Esophagus squamous epithelium (tissue), 5 donors: ENCODE measurements around the gene CPT1A. TPM values are rescaled to one million over a fixed set of nuclear protein-coding genes. Genes with fewer than 3 reads are reported as not detected.

Experiments
- DNase-seq: peaks from one replicate; lab custom pipeline; 2025; lab: John Stamatoyannopoulos, UW
- H3K27ac ChIP-seq, 4 donors: fragments of 200-600 bp; sonication (generic); one replicate each; pipeline ENCODE4 v1.5.1; 2016 to 2019; ENCODE audit warnings: mild to moderate bottlenecking in 1 of 4
- H3K27me3 ChIP-seq, 4 donors: fragments of 200-600 bp; sonication (generic); 1 replicate in 3 of 4; 2 replicates in 1 of 4; pipeline versions ENCODE4 v1.5.1 to v1.6.0; 2017 to 2021; ENCODE audit warnings: antibody characterized with exemption in 1 of 4
- H3K36me3 ChIP-seq, 3 donors: fragments of 200-600 bp; sonication (generic); one replicate each; pipeline ENCODE4 v1.5.1; 2016 to 2019
- H3K4me1 ChIP-seq, 3 donors: fragments of 200-600 bp; sonication (generic); one replicate each; pipeline ENCODE4 v1.5.1; 2017 to 2019
- H3K4me3 ChIP-seq, 4 donors: fragments of 200-600 bp; sonication (generic); 1 replicate in 3 of 4; 2 replicates in 1 of 4; pipeline ENCODE4 v1.5.1; 2016 to 2019; ENCODE audit warnings: mild to moderate bottlenecking in 2 of 4, moderate library complexity in 1 of 4
- H3K9me3 ChIP-seq, 3 donors: fragments of 200-600 bp; sonication (generic); one replicate each; pipeline ENCODE4 v1.5.1; 2016 to 2019
- POLR2A ChIP-seq, 4 donors: fragments of 450-650 bp; IDR thresholded peaks; one replicate each; pipeline ENCODE4 v1.6.1; 2017; ENCODE audit warnings: antibody characterized with exemption in 4 of 4, mild to moderate bottlenecking in 4 of 4, moderate library complexity in 3 of 4
- WGBS, 2 donors: methylation state at CpG; one replicate each; pipeline ENCODE4 v1.1.5; 2018; 5-methylcytosine and 5-hydroxymethylcytosine counted together
- intact Hi-C: fragments of 100-400 bp; cut with DNase I; formaldehyde crosslinking; loops from one replicate; pipeline ENCODE4 v1.15.0; 2022
- total RNA-seq, 4 donors: library from RNA; depleted of rRNA; stranded (reverse); fragments of >200 nt; gene quantifications; one replicate each; pipeline ENCODE4 v1.1.0, GENCODE V29; 2016
- TF ChIP-seq, protein P1 (sequence below), 6 experiments: fragments of 450-650 bp in 4 of 6; fragments of 200-600 bp in 2 of 6; sonication (generic) in 2 of 6; IDR thresholded peaks; one replicate each; pipeline ENCODE4 v1.5.1; 2016 to 2019; ENCODE audit warnings: antibody characterized with exemption in 6 of 6, mild to moderate bottlenecking in 4 of 6, moderate library complexity in 4 of 6
- donor health status: DM: yes; HTN: yes; CAD: no.

The CPT1A gene
- total RNA-seq, 4 donors from 2014 or later = 14.7 to 56.1 (median 27.6) TPM

DNA sequence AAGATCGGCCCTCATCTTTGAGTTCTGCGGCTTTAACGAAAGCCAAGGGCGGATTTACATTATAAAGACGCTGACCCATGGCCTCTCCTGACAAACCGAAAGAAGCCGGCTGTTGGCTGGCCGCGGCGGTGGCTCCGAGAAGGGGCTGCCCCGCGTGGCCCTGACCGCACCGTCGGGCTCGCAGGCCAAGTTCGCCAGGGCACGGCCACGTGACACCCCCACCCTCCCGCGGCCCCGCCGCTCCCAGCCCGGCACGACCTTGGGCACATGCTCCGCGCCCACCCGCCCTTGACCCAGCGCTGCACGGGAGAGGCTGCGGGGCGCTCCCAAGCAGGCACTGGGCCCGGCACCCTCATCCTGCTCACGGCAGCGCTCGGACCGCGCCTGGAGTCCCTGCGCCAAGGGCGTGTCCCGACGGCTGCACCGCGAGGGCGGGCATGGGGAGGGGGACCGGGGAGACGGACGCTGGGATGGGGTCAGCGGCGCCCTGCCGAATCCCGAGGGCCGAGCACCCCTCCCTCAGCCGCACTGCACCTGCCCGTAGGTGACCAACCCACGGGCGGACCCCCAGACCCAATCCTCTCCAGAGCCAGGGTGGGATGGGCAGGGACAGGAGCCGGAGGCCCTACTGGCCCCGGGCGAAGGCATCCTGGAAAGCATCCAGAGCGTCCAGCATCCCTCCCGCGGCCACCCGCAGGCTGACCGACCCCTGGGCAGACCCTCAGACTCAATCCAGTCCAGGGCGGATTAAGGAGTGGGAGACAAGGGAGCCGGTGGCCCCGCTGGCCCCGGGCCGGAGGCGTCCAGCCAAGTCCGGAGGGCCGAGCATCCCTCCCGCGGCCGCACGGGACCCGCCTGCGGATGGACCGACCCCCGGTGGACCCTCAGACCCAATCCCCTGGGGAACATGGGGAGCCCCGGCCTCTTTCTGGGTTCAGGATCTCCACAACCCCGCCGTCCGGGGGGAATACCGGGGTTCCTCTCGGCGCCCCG, 759 bp downstream of the CPT1A start:
- peak overlapping the region; percentile 89 to 99 (median 96) for H3K27ac ChIP-seq
- H3K36me3 ChIP-seq = peaks cover 0 to 4% (median 0%) of the 10 kb centered on the region in 3 donors
- WGBS, 2 donors = 1 to 18% methylated on average over 4 to 20 of the region's 90 CpGs
- H3K4me1 ChIP-seq = peaks cover 33 to 94% (median 48%) of the 10 kb centered on the region in 3 donors
- TF ChIP-seq, protein P1, sequence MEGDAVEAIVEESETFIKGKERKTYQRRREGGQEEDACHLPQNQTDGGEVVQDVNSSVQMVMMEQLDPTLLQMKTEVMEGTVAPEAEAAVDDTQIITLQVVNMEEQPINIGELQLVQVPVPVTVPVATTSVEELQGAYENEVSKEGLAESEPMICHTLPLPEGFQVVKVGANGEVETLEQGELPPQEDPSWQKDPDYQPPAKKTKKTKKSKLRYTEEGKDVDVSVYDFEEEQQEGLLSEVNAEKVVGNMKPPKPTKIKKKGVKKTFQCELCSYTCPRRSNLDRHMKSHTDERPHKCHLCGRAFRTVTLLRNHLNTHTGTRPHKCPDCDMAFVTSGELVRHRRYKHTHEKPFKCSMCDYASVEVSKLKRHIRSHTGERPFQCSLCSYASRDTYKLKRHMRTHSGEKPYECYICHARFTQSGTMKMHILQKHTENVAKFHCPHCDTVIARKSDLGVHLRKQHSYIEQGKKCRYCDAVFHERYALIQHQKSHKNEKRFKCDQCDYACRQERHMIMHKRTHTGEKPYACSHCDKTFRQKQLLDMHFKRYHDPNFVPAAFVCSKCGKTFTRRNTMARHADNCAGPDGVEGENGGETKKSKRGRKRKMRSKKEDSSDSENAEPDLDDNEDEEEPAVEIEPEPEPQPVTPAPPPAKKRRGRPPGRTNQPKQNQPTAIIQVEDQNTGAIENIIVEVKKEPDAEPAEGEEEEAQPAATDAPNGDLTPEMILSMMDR (IDR thresholded peaks at IDR 0.05) = no peak
- peak in 1 of 4 donors; percentile 7 for TF ChIP-seq POLR2A (IDR thresholded peaks at IDR 0.05)
- intact Hi-C loops = no loop called here
- H3K4me3 ChIP-seq = peak overlapping the region; percentile 47 to 98 (median 90)
- H3K9me3 ChIP-seq = no peaks in the 10 kb centered on the region
- no peak for DNase-seq
- H3K27me3 ChIP-seq = no peaks in the 10 kb centered on the region

DNA sequence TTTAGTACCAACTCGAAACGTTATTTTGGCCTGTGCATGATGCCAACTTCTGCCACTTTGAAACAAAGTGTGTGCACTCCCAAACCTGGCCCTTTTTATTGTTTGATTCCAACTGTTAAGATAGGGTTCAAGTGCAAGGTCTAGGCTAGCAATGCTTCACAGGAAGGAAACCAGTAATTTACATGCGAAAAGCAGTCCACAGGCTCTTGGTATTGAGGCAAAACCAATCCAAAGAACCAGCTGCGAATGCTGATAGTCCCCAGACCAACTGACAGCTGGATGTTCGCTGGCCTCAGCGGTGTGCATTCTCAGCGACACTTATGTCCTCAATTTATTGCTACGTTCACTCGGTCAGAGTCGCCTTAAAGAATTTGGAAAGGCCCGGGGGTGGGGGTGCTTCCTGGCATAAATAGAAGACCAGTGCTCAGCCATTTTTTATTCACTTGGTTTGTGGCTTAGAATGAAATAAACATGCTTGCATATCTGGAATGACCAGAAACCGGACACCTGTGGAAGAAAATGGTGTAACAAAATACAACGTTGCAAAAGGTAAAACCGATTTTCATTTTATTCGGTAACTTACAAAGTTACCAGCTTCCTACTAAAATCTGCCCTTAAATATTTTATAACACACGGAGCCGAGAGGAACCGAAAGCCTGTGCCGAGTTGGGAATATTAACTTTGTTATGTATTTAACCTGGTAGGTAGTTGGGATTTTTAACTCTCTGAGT, 1.6 kb downstream of the CPT1A start:
- H3K36me3 ChIP-seq = peaks cover 0 to 4% (median 0%) of the 10 kb centered on the region in 3 donors
- no peaks in the 10 kb centered on the region for H3K27me3 ChIP-seq
- H3K4me1 ChIP-seq = peaks cover 33 to 97% (median 57%) of the 10 kb centered on the region in 3 donors
- intact Hi-C loops = no loop called here
- H3K4me3 ChIP-seq = peak overlapping the region; percentile 47 to 98 (median 90)
- H3K9me3 ChIP-seq = no peaks in the 10 kb centered on the region
- no peak for DNase-seq
- 3 to 8% methylated on average over 17 to 19 of the region's 19 CpGs for WGBS, 2 donors
- TF ChIP-seq POLR2A (IDR thresholded peaks at IDR 0.05) = no peak
- TF ChIP-seq, protein P1 (IDR thresholded peaks at IDR 0.05) = no peak
- H3K27ac ChIP-seq = peak overlapping the region; percentile 89 to 99 (median 96)

DNA sequence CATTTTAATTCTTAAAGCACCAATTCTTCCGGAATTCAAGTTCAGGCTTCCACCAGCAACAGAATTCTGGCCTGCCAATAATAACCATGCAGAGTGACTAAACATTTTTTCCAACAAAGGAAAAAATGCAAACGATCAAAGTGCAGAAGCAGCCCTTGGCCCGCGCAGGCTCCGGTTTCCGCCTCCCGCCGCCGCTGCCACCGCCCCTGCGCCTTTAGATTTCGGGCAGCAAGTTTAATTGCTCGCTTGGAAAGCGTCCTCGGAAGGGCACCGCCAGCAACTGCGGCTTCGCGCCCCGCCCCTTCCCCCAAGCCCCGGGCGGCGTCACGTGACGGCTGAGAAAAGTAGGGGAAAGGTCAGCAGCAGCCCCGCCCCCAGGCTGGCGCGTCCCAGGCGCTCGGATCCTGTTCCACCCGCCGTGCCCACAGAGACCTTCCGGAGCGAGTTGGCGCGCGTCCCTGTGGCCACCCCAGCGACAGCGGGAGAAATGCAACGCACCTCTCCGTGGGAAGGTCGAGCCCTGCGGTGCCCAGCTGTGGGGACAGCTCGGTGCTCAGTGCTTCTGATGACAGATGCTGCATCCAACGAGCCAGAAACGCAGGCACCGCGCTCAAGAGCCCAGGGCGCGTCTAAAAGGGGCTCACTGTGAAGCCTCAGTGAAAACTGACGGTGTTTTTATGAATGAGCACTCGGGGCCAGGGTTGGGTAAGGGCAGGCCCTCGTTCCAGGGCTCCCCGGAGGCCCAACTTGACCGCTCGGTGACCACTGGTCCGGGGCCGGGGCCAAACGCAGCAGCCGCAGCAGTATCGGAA, 2.5 kb downstream of the CPT1A start:
- peak overlapping the region; percentile 89 to 99 (median 96) for H3K27ac ChIP-seq
- no peaks in the 10 kb centered on the region for H3K9me3 ChIP-seq
- intact Hi-C loops = no loop called here
- H3K4me3 ChIP-seq = peak overlapping the region; percentile 20 to 98 (median 90)
- peak in 2 of 4 donors; percentile 23 to 76 for TF ChIP-seq POLR2A (IDR thresholded peaks at IDR 0.05)
- TF ChIP-seq, protein P1 (IDR thresholded peaks at IDR 0.05) = peak in 2 of 6 experiments; percentile 2 to 21
- H3K27me3 ChIP-seq = no peaks in the 10 kb centered on the region
- DNase-seq = peak; percentile 69
- 2 to 3% methylated on average over 18 to 19 of the region's 61 CpGs for WGBS, 2 donors
- H3K4me1 ChIP-seq = peaks cover 33 to 95% (median 60%) of the 10 kb centered on the region in 3 donors
- H3K36me3 ChIP-seq = peaks cover 0 to 4% (median 0%) of the 10 kb centered on the region in 3 donors

DNA sequence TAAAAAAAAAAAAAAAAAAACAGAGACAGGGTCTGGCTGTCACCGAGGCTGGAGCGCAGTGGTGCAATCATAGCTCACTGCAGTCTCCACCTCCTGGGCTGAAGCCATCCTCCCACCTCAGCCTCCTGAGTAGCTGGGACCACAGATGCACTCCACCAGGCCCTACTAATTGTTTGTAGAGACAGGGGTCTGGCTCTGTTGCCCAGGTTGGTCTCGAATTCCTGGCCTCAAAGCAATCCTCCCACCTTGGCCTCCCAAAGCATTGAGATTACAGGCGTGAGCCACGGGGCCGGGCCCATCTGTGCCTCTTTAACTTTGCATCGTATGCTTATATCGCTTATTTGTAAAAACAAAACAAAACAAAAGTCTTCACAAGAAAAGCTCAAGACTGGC, 3.1 kb downstream of the CPT1A start:
- DNase-seq = no peak
- H3K9me3 ChIP-seq = no peaks in the 10 kb centered on the region
- intact Hi-C loops = no loop called here
- peak overlapping the region; percentile 89 to 99 (median 96) for H3K27ac ChIP-seq
- TF ChIP-seq, protein P1 (IDR thresholded peaks at IDR 0.05) = peak in 1 of 6 experiments; percentile 2
- no peak for TF ChIP-seq POLR2A (IDR thresholded peaks at IDR 0.05)
- H3K27me3 ChIP-seq = no peaks in the 10 kb centered on the region
- H3K4me3 ChIP-seq = peak overlapping the region; percentile 20 to 98 (median 90)
- peaks cover 0 to 4% (median 0%) of the 10 kb centered on the region in 3 donors for H3K36me3 ChIP-seq
- H3K4me1 ChIP-seq = peaks cover 33 to 91% (median 62%) of the 10 kb centered on the region in 3 donors
- WGBS, 2 donors = 0 to 2% methylated on average over 7 to 8 of the region's 8 CpGs
